Smooth muscle cell of the brain vasculature (primary cell): ENCODE data around the gene TMEM182.

ENCODE experiments used
- DNase-seq: peaks from one replicate; pipeline ENCODE4 v3.0.0-alpha.2; 2012; ENCODE audit warnings: low read depth, low spot score

TMEM182 gene, protein sequence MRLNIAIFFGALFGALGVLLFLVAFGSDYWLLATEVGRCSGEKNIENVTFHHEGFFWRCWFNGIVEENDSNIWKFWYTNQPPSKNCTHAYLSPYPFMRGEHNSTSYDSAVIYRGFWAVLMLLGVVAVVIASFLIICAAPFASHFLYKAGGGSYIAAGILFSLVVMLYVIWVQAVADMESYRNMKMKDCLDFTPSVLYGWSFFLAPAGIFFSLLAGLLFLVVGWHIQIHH

DNA sequence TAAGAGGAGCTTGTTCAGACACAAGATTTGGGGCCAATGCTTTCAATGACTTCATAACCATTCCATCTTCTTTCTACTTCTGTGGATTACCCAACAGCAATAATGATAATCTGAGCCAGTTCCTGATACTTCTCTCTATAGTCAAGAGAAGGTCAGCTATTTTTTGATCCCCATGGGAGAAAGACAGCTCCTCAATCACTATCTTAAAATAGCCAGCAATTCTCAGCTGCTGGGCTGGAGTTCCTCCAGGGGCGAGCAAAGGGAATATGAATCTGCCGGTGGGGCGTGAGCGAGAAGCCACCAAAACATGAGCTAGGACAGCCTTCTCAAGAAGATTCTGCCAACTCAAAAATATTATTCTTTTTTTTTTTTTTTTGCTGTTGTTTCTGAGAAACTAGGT, at the start of gene TMEM182:
TMEM182 (plus strand) TSS at position 269 of the 400 bp plus-strand sequence. CDS start 187 bp downstream, outside the sequence.
- no peak for DNase-seq

DNA sequence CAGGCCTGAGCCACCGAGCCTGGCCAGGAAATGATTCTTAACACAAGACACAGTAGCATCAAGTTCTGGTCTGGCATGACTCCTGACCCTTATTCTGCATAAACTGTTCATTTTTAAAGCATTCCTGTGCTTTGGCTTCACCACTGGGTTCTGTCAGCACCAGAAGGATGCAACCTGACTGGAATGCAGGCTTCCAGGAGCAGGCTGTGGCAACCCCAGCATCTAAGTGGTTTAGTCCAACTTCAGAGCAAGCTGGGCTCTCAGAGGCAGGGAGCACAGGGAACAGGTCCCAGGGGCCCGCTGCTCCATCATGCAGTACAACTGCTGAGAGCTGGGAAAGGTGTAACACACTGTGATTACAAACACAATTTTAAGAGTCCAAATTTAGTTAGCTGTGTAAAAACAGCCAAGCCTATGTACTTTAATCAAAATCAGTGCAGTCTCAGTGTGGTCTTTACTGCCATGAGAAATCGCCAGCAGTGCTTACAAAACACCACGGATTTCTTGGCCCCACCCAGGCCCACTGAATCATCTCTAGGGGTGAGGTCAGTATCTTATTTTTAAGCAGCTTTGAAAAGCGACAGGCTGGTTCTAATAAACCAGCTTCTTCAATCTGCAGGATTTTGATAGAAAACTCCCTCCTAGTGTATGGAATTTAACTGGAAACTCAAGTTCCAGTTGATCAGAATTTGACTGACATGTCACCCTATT, 44.4 kb upstream of the TMEM182 start:
- no peak for DNase-seq

DNA sequence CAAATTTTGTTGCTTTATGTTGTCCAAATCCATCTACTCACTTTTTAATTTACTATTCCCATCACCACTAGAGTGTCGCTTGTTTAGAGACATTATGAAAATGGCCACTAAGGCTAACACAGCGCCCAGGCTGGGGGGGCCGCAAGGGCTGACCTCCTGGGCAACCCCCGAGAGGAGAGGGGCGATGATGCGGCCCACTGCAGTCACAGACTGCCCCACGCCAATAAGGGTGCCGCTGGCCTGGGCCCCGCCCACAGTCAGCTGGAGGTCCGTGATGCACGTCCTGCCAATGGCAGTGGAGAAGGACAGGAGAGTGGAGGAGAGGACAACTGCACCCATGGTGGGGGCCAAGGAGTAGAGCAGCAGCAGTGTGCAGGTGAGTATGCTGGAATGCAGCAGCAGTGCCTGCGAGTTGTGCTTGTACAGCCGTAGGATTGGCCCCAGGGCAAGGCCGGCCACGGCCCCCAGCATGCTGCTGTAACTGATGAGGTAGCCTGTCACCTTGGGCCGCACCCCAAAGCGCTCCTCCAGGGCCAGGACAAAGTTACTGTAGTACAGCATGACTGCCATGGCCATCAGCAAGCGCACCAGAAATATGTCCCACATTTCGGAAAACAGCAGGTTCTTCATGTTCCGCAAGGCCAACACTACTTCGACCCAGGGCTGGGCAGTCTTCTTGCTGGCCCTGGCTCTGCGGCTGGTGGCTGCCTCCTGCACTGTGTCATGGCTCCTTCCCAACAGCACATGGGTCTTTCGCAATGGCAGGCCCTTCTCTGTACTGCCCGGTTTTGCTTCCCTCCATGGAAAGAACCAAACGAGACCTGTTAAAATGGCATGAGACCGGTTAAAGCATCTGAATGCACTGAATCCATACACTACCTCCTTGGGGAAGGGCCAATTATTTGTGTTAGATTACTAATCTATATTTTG, 43.2 kb upstream of the TMEM182 start:
- DNase-seq = no peak

DNA sequence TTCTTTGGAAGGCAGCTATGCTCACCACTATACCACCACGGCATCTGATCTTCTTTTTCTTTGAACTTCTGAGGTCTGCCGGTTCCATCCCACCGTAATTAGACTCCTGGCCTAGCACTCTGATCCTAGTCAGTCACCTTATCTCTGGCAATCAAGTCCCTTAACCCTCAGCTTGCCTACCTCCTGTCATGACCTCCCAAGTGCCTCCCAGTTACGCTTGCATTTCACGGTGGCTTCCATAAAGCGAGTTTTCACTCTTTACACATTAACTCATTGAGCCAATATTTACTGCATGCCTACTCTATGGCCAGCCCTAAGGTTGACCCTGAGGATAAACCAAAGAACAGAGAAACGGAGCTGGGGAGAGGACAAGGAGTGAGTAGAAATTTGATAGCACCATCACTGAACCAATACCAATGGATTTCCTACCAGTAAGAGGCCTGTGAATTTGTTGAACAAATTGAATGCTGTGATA, 37.8 kb upstream of the TMEM182 start:
- DNase-seq = no peak

DNA sequence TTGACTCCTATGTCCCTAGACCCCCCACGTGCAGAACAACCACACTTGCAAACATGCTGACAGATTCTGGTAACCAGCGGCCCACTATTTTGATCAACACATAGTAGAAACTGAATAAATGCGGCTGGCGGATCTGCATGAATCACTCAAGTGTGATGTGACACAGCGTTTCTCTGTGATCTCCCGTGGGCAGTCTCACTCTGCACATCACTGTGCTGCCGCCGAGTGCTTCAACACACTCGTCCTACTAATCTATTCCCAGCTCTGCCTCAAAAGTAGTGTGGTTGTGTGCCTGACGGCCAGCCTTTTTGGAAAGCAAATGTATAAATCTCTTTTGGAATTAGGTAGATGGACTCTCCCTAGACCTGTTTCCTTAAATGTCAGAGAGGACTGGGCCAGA, 37.3 kb upstream of the TMEM182 start:
- DNase-seq = no peak

DNA sequence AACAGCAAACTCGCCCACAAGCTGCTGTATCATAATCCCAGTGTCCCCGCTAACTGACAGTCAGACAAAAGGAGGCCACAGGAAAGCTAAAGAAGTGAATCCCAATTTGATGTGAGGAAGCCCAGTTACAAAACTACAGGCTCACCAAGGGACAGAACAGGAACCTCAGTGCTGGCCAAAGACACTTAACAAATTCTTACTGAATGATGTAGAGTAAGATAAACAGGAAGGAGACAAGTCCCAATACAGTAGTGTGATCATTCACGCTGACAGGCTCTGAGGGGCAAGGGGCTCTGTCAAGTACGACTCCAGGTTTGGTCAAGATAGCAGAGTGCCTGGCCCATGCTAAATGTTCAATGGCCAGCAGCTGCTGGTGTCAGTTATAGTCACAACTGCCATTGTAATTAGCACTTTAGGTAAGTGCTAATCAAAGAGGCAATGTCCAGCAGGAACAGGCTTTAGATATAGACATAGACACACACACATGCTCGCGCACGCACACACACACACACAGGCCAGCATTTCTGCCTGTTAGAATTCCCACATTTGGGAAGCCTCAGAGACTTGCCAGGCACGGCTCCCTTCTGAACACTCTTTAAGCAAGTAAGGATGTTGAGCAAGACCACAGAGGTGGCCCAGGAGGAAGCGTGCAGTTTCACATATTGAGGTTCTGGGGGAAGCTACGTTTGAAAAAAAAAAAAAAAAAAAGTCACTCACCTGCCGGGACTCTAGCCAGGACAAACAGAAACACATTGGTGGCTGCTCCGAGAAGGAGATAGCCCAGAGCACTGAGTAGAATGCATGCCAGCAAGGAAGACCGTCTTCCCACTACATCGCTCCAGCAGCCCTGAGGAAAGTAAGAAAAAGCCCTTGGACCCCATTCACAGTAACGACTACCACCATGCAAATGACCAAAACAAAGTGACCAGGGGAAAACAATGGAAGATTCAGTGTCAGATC, 35.4 kb upstream of the TMEM182 start:
- DNase-seq = no peak

DNA sequence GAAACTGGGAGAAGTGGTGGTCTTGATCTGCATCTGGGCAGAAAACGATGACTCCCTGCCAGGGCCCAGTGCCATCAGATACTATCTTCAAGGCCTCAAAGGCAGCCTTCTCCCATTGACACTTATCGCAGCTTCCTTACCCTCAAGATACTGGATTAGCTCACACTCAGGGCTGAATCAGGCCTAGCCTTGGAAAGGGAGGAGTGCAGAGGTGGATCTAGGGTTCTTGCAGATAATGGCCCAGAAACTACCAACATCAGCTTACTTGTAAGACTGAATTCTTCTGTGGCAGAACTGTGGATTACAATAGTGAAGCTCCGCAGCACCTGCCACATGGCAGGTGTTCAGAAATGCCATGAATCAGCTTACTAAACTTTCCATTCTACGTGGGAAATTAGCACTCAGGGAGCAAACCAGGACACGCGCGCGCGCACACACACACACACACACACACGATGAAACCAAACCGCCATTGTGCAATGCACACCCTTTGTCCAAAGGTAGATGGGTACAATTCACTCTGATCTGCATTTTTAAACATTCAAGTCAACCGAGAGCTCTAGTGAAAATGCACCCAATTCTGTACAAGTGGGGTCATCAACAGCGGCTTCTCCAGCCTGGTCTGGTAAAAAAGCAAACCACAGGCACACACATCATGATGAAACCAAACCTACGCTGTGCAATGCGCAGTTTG, 26.3 kb upstream of the TMEM182 start:
- no peak for DNase-seq

DNA sequence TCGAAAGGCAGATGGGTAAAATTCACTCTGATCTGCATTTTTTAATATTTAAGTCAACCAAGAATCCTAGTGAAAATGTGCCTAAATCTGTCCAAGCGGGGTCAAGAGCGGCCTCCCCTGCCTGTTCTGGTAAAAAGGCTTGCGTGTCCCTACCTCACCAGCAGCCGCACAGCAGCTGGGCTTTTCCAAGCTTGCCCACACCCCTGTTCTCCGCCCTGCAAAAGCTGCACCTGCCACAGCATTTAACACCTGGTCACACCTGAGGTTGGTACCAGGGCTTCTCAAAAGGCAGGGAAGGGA, 25.8 kb upstream of the TMEM182 start:
- no peak for DNase-seq

DNA sequence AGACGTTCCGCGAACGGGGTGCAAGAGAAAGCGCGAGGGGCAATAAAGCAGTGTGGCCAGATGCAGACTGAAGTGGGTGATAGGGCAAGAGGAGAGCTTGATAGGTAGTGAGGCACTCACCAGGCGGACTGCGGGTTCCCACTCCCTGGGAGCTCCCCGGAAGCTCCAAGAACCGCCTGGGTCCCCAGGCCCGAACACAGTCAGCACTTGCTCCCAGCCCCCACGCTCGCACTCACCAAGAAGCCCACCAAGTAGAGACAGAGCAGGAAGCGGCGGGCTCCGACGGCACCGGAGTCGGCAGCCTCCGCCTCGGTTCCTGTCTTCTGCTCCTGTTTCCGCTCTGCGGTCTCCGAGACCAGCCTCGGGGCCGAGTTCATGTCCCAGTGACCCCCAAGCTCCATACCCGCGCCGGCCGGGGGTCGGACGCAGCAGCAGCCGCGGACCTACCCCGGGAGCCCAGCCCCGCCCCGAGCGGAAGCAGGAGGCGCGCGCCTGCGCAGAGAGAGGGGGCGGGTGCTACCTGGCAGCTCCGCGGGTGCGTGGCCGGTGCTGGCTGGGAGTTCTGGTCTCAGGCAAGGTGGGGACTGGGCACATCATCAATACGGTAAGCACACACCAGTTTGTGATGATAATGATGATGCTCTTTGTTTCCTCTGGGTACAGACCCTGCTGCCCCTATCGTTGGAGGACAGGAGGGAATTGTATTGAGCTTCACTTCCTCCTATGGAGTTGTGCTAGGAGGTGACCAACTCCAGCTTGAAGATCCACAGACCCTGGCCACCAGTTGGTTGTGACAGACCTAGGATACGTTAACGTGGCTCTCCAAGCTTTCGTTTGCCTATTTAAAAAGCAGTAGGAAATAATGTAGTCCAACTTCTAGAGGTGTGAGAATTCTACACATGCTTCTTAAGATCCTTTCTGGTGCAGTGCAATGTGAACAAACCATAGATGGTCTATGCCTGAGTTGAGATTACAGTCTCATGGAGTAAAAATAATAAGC, 25.1 kb upstream of the TMEM182 start:
- DNase-seq = no peak

DNA sequence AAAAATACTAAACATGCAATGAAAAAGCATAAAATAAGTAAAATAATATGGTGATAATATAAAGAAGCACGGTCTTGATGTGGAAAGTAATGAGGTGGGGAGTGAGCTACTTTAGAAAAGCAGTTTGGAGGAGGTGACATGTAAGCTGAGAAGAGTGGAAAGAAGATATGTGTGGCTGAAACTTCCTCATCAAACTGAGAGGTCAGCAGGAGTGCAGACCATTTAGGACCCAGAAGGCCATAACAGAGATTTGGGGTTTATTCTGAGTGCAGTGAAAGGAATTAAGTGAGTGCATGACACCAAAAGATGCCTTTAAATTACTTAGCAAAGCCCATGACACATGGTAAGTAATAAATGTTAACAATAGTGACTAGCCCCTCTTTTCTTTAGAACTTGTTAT, 24.4 kb upstream of the TMEM182 start:
- DNase-seq = no peak

DNA sequence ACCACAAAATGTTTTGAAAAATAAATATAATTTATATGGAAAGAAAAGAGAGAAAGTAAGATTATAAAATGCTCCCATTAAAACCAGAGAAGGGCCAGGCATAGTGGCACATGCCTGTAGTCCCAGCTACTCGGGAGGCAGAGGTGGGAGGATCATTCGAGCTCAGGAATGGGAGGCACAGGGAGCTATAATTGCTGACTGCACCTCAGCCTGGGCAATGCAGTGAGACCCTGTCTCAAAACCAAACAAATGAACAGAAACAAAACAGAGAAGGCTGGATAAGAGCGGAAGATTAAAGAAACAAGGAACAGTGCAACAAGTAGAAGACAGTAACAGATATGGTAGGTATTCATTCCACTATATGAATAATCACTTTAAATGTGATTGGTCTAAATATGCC, 18.6 kb upstream of the TMEM182 start:
- no peak for DNase-seq

DNA sequence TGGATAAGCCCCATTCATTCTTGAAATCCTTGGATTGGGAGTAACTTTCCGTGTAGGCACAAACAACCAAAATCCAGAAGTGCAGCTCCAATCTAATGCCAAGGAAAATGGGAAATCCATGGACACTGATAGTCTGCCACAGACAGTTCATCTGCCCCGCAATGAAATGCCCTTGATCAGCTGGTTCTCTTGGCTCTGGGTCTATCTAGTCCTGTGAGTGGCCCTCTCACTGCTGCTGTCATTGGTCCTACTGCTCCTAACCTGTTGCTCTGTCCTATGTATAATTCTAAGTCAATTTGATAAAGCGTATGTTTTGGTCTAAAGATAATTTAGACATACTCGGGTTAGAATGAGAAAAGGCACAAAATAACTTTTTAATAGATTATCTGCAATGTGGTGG, 13.7 kb upstream of the TMEM182 start:
- no peak for DNase-seq

DNA sequence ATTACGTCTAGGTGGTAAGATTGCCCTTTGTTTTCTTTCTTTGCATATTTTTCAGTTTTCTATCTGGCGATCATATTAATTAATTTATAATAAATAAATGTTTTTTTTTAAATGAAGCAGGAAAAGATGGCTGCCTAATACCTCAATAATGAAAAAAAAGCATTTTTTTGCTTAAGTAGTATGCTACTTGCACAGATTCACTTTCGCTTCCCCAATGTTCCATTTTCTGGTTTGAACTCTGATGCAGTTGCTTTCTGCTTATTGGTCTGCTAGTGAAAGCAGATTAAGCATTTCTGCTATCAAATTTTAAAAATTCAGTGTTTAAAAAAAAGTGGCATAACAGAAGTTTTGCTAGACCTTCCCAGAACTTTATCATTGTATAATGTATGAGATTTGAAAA, 11.9 kb upstream of the TMEM182 start:
- DNase-seq = no peak

DNA sequence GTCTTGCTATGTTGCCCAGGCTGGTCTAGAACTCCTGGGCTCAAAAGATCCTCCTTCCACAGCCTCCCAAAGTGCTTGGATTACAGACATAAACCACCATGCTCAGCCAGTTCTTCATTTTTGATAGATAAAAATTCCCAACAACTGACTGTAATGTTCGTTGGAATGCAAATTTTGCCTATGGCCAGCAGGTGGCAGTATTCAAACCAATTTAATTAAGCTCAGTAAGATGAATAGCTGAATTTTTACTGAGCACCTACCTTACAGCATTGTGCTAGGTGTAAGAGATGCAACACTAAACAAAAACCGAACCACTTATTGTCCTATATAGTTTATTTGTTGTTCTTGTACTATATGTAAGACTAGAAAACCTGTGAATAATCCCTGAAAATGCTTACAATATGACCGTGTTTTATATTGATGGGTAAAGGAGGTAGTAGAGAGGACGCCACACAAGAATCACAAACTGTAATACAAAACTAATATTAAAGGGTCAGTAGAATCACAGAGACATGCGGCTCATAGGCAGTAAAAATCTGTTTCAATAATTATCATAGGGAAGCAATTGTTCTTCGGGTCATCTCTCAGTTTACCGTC, 8.2 kb upstream of the TMEM182 start:
- DNase-seq = no peak

DNA sequence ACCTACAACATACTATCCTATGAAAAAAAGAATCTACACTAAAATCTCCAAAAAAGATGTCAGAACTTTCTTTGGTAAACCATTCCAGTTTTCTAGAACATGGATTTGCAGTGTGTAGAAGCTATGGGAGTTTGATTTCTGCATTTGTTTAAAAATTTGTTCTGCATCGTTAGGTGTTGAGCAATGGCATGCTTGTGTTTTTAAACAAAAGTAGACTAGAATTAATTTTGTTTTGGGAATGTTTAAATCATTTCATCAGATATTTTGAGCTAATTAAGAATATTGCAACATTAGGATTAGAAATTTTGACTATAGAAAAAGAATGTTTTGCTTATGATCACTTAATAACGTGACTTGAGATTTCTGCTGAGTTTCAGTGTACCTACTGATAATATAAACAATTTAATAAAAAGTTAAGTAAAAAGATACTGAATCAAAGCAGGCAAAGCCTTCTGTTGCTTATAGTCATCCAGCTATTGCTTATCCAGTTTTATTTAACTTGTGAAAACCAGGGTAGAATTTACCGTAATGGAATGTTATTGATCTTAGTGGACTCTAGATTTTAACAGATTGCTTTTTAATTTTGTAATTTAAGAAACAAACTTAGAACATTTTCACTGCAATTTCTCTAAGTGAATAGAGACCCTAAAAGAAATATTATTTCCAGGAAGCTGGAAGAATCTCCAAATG, 7.2 kb upstream of the TMEM182 start:
- no peak for DNase-seq

DNA sequence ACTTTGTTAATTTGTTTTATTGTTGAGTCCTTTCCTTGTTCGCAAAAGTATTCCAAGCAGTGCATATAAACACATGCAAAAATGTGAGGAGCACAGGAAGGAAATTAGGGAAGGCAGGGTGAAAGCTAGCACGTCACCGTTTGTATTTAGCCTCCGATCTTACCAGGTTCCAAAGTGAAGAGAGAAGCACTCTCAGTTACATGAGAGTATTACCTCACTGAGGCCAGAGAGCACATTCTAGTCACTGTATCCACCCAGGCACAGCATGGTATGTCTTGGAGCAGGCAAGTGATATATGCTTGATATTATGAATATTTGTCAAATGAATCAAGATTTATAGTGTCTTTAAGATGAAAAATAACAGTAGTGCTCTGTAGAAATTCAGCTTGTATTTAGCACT, 6.5 kb upstream of the TMEM182 start:
- no peak for DNase-seq

DNA sequence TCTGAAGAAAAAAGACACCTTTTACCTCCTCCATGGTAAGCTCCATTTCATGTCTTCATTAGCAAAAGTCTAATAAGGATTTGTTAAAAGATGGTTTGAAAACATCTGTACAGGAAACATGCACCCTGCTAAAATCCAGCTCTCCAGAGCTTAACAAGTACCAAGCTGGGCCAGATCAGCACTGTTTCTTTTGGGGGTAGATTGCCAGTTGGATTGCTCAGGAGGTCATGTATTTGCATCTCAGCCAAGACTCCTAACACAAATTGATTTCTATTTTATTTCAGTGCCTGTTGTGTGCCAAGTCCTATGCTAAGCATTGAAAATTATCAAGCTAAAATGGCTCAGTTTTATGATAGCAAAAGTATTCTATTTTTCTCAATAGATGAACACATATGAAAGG, 3.4 kb upstream of the TMEM182 start:
- DNase-seq = no peak

DNA sequence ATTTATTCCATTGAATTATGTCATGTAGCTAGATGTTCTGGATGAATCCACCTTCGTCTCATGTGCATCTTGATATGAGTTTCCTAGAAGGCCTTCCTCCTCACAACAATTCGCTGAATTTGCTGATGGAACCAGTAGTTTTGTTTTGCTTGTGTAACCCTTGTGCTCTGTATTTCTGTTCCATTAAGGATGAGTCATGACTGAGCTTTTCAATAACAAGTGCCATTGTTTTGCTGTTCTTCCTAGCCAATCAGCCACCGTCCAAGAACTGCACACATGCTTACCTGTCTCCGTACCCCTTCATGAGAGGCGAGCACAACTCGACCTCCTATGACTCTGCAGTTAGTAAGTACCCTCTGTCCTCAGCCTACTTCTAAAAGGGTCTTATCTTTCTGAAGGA, 2.3 kb downstream of the TMEM182 start:
- DNase-seq = no peak

DNA sequence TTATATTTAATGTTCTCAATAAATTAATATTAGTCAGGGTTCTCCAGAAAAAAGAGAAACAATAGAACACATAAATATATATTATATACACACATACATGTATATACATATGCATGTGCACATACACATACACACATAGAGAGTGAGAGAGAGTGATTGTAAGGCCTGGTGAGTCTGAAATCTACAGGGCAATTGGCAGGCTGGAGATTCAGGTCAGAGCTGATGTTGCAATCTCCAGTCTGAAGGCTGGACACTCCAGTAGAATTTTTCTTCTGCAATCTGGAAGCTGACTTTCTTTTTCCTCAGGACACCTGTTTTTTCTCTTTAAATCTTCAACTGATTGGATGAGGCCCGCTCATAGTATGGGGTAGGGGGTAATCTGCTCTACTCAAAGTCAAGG, 3.2 kb downstream of the TMEM182 start:
- no peak for DNase-seq
